Measurements from ENCODE around the gene RNF38.
"Not testable (repeated sequence)": the region's sequence is repeated elsewhere in the genome, so short reads cannot be mapped to it uniquely, and the experiment has no call there.

The RNF38 gene

GRCh38 chr9:36306471-36307306 is 93.4 kb downstream of the RNF38 start:
- H3K4me3 ChIP-seq (ENCODE audit: insufficient read length, low read depth), result no peak overlapping the region
- no peaks in the 10 kb centered on the region for H3K36me3 ChIP-seq (ENCODE audit: insufficient read depth, insufficient read length, low read length)
- TF ChIP-seq ZNF274 (IDR thresholded peaks at IDR 0.05; ENCODE audit: low read depth, low read length), result no peak
- no peak for TF ChIP-seq YY1 (IDR thresholded peaks at IDR 0.05; ENCODE audit: insufficient read depth, insufficient read length)
- no peak for TF ChIP-seq SUZ12 (IDR thresholded peaks at IDR 0.05; ENCODE audit: extremely low read depth, insufficient read depth, insufficient read length)

GRCh38 chr9:36304366-36304765 is 95.7 kb downstream of the RNF38 start:
- not testable (repeated sequence) for H3K9me3 ChIP-seq (ENCODE audit: insufficient read depth, low read length); H3K4me3 ChIP-seq (ENCODE audit: insufficient read length, low read depth); H3K27me3 ChIP-seq (ENCODE audit: insufficient read depth, insufficient read length); DNase-seq (ENCODE audit: low read depth, low spot score); H3K4me1 ChIP-seq (ENCODE audit: insufficient read depth, insufficient read length); H3K9ac ChIP-seq (ENCODE audit: insufficient read length, low read depth); H3K36me3 ChIP-seq (ENCODE audit: insufficient read depth, insufficient read length, low read length)

More at GRCh38 chr9:36306471-36307306, 93.4 kb downstream of the RNF38 start:
- no peaks in the 10 kb centered on the region for H3K27me3 ChIP-seq (ENCODE audit: insufficient read depth, insufficient read length)
- no peak overlapping the region for H3K9ac ChIP-seq (ENCODE audit: insufficient read length, low read depth)
- H3K4me1 ChIP-seq (ENCODE audit: insufficient read depth, insufficient read length), result no peaks in the 10 kb centered on the region
- no peaks in the 10 kb centered on the region for H3K9me3 ChIP-seq (ENCODE audit: insufficient read depth, low read length)
- DNase-seq (ENCODE audit: low read depth, low spot score), result no peak

GRCh38 chr9:36301227-36301626 is 98.8 kb downstream of the RNF38 start:
- H3K27me3 ChIP-seq (ENCODE audit: insufficient read depth, insufficient read length), result no peaks in the 10 kb centered on the region
- no peaks in the 10 kb centered on the region for H3K4me1 ChIP-seq (ENCODE audit: insufficient read depth, insufficient read length)
- no peaks in the 10 kb centered on the region for H3K9me3 ChIP-seq (ENCODE audit: insufficient read depth, low read length)
- TF ChIP-seq ZNF274 (IDR thresholded peaks at IDR 0.05; ENCODE audit: low read depth, low read length) (no peak), SUZ12 (IDR thresholded peaks at IDR 0.05; ENCODE audit: extremely low read depth, insufficient read depth, insufficient read length) (no peak), YY1 (IDR thresholded peaks at IDR 0.05; ENCODE audit: insufficient read depth, insufficient read length) (no peak)
- no peak for DNase-seq (ENCODE audit: low read depth, low spot score)
- H3K4me3 ChIP-seq (ENCODE audit: insufficient read length, low read depth), result no peak overlapping the region
- no peak overlapping the region for H3K9ac ChIP-seq (ENCODE audit: insufficient read length, low read depth)
- H3K36me3 ChIP-seq (ENCODE audit: insufficient read depth, insufficient read length, low read length), result no peaks in the 10 kb centered on the region

- no peak overlapping the region for H3K4me3 ChIP-seq (ENCODE audit: insufficient read length, low read depth)
- TF ChIP-seq SUZ12 (IDR thresholded peaks at IDR 0.05; ENCODE audit: extremely low read depth, insufficient read depth, insufficient read length) (no peak), ZNF274 (IDR thresholded peaks at IDR 0.05; ENCODE audit: low read depth, low read length) (no peak), YY1 (IDR thresholded peaks at IDR 0.05; ENCODE audit: insufficient read depth, insufficient read length) (no peak)
- DNase-seq (ENCODE audit: low read depth, low spot score), result no peak
- H3K9ac ChIP-seq (ENCODE audit: insufficient read length, low read depth), result no peak overlapping the region
- H3K27me3 ChIP-seq (ENCODE audit: insufficient read depth, insufficient read length), result no peaks in the 10 kb centered on the region
- H3K4me1 ChIP-seq (ENCODE audit: insufficient read depth, insufficient read length), result no peaks in the 10 kb centered on the region
- H3K36me3 ChIP-seq (ENCODE audit: insufficient read depth, insufficient read length, low read length), result no peaks in the 10 kb centered on the region
- H3K9me3 ChIP-seq (ENCODE audit: insufficient read depth, low read length), result no peaks in the 10 kb centered on the region
Measured at GRCh38 chr9:36298566-36298965, 101.5 kb downstream of the RNF38 start.

GRCh38 chr9:36297798-36298197 is 102.3 kb downstream of the RNF38 start:
- H3K27me3 ChIP-seq (ENCODE audit: insufficient read depth, insufficient read length), result no peaks in the 10 kb centered on the region
- no peak overlapping the region for H3K9ac ChIP-seq (ENCODE audit: insufficient read length, low read depth)
- TF ChIP-seq SUZ12 (IDR thresholded peaks at IDR 0.05; ENCODE audit: extremely low read depth, insufficient read depth, insufficient read length), result no peak
- no peak for TF ChIP-seq YY1 (IDR thresholded peaks at IDR 0.05; ENCODE audit: insufficient read depth, insufficient read length)
- peaks cover 2% of the 10 kb centered on the region for H3K4me1 ChIP-seq (ENCODE audit: insufficient read depth, insufficient read length)
- no peaks in the 10 kb centered on the region for H3K36me3 ChIP-seq (ENCODE audit: insufficient read depth, insufficient read length, low read length)
- no peak for DNase-seq (ENCODE audit: low read depth, low spot score)
- H3K4me3 ChIP-seq (ENCODE audit: insufficient read length, low read depth), result no peak overlapping the region
- H3K9me3 ChIP-seq (ENCODE audit: insufficient read depth, low read length), result no peaks in the 10 kb centered on the region

GRCh38 chr9:36294996-36295395 is 105.1 kb downstream of the RNF38 start:
- H3K9ac ChIP-seq (ENCODE audit: insufficient read length, low read depth); H3K27me3 ChIP-seq (ENCODE audit: insufficient read depth, insufficient read length); H3K36me3 ChIP-seq (ENCODE audit: insufficient read depth, insufficient read length, low read length); H3K9me3 ChIP-seq (ENCODE audit: insufficient read depth, low read length); H3K4me3 ChIP-seq (ENCODE audit: insufficient read length, low read depth); DNase-seq (ENCODE audit: low read depth, low spot score); H3K4me1 ChIP-seq (ENCODE audit: insufficient read depth, insufficient read length): not testable (repeated sequence)

GRCh38 chr9:36293918-36294317 is 106.2 kb downstream of the RNF38 start:
- no peak for DNase-seq (ENCODE audit: low read depth, low spot score)
- peaks cover 3% of the 10 kb centered on the region for H3K4me1 ChIP-seq (ENCODE audit: insufficient read depth, insufficient read length)
- TF ChIP-seq ZNF274 (IDR thresholded peaks at IDR 0.05; ENCODE audit: low read depth, low read length) (no peak), SUZ12 (IDR thresholded peaks at IDR 0.05; ENCODE audit: extremely low read depth, insufficient read depth, insufficient read length) (no peak), YY1 (IDR thresholded peaks at IDR 0.05; ENCODE audit: insufficient read depth, insufficient read length) (no peak)
- no peaks in the 10 kb centered on the region for H3K9me3 ChIP-seq (ENCODE audit: insufficient read depth, low read length)
- no peaks in the 10 kb centered on the region for H3K36me3 ChIP-seq (ENCODE audit: insufficient read depth, insufficient read length, low read length)
- no peak overlapping the region for H3K9ac ChIP-seq (ENCODE audit: insufficient read length, low read depth)
- H3K4me3 ChIP-seq (ENCODE audit: insufficient read length, low read depth), result no peak overlapping the region
- no peaks in the 10 kb centered on the region for H3K27me3 ChIP-seq (ENCODE audit: insufficient read depth, insufficient read length)

GRCh38 chr9:36293171-36293570 is 106.9 kb downstream of the RNF38 start:
- TF ChIP-seq SUZ12 (IDR thresholded peaks at IDR 0.05; ENCODE audit: extremely low read depth, insufficient read depth, insufficient read length) (no peak), YY1 (IDR thresholded peaks at IDR 0.05; ENCODE audit: insufficient read depth, insufficient read length) (no peak), ZNF274 (IDR thresholded peaks at IDR 0.05; ENCODE audit: low read depth, low read length) (no peak)
- Histone ChIP-seq H3K4me1 (ENCODE audit: insufficient read depth, insufficient read length) (peaks cover 10% of the 10 kb centered on the region), H3K9me3 (ENCODE audit: insufficient read depth, low read length) (no peaks in the 10 kb centered on the region), H3K4me3 (ENCODE audit: insufficient read length, low read depth) (no peak overlapping the region), H3K27me3 (ENCODE audit: insufficient read depth, insufficient read length) (no peaks in the 10 kb centered on the region), H3K36me3 (ENCODE audit: insufficient read depth, insufficient read length, low read length) (no peaks in the 10 kb centered on the region), H3K9ac (ENCODE audit: insufficient read length, low read depth) (no peak overlapping the region)
- no peak for DNase-seq (ENCODE audit: low read depth, low spot score)

Data from NT2/D1 (cell line).